Forelimb muscle (tissue), 1 donor: ENCODE data around the gene UBAC2. TPM values are rescaled to one million over a fixed set of nuclear protein-coding genes. Genes with fewer than 3 reads are reported as not detected.

ENCODE experiments used
- DNase-seq: peaks from one replicate; pipeline ENCODE4 v3.0.0-alpha.2; 2013; ENCODE audit warnings: low read depth
- polyA plus RNA-seq: library from polyadenylated mRNA; unstranded; fragments of 120-200 nt; gene quantifications from one replicate; pipeline ENCODE4 v1.2.1, GENCODE V29; 2013; ENCODE audit not compliant: insufficient read length

UBAC2 gene
- polyA plus RNA-seq, 1 donor = 97.0 TPM

- no peak for DNase-seq
Observed at GRCh38 chr13:99294198-99294597, 93.5 kb downstream of the UBAC2 start.

GRCh38 chr13:99294958-99295357 lies 94.3 kb downstream of the UBAC2 start:
- DNase-seq = no peak

GRCh38 chr13:99295488-99296252 lies 95.0 kb downstream of the UBAC2 start:
- DNase-seq = no peak

- no peak for DNase-seq
Observed at GRCh38 chr13:99296398-99296797, 95.7 kb downstream of the UBAC2 start.

GRCh38 chr13:99297331-99297730 lies 96.7 kb downstream of the UBAC2 start:
- DNase-seq = no peak

GRCh38 chr13:99298056-99298455 lies 97.4 kb downstream of the UBAC2 start:
- DNase-seq = no peak

- DNase-seq = no peak
Observed at GRCh38 chr13:99299256-99299919, 98.7 kb downstream of the UBAC2 start.

GRCh38 chr13:99299920-99300341 lies 99.3 kb downstream of the UBAC2 start:
- DNase-seq = no peak

- DNase-seq = no peak
Observed at GRCh38 chr13:99301056-99301838, 100.6 kb downstream of the UBAC2 start.

GRCh38 chr13:99301913-99302636 lies 101.4 kb downstream of the UBAC2 start:
- no peak for DNase-seq

- no peak for DNase-seq
Observed at GRCh38 chr13:99302637-99303505, 102.2 kb downstream of the UBAC2 start.

GRCh38 chr13:99303863-99304521 lies 103.3 kb downstream of the UBAC2 start:
- DNase-seq = no peak

GRCh38 chr13:99304541-99304940 lies 103.9 kb downstream of the UBAC2 start:
- no peak for DNase-seq

- no peak for DNase-seq
Observed at GRCh38 chr13:99305158-99305557, 104.5 kb downstream of the UBAC2 start.

- no peak for DNase-seq
Observed at GRCh38 chr13:99305566-99305965, 104.9 kb downstream of the UBAC2 start.

GRCh38 chr13:99307247-99307646 lies 106.6 kb downstream of the UBAC2 start, which contains the start of gene GPR183:
TSS of gene GPR183 (minus strand) at chr13:99307399. CDS start at chr13:99296145, 11,254 bp downstream.
- DNase-seq = no peak

GRCh38 chr13:99307648-99308339 lies 107.1 kb downstream of the UBAC2 start:
- DNase-seq = no peak

- no peak for DNase-seq
Observed at GRCh38 chr13:99308471-99309087, 107.9 kb downstream of the UBAC2 start.
